Esophagus mucosa (tissue), 1 donor: Measurements from ENCODE around the gene ATXN1. TPM values are rescaled to one million over a fixed set of nuclear protein-coding genes. Genes with fewer than 3 reads are reported as not detected.

Experiments
- ATAC-seq: fragments of 200-7000 bp; cut with Tn5 transposase; one replicate; pipeline ENCODE4 v1.9.1; 2020
- total RNA-seq: library from RNA; stranded (reverse); gene quantifications from one replicate; pipeline ENCODE4 v1.2.4, GENCODE V29; 2023
- donor health status: DM: yes; HTN: yes; CAD: no.

Gene ATXN1
- total RNA-seq, 1 donor from 2014 or later, result 29.3 TPM

- ATAC-seq, result no peak
These were observed 269.5 kb downstream of the ATXN1 start for GRCh38 chr6:16491666-16492313.

- ATAC-seq, result no peak
These were observed 270.6 kb downstream of the ATXN1 start for GRCh38 chr6:16490616-16491015.

GRCh38 chr6:16488813-16489212, 272.4 kb downstream of the ATXN1 start:
- no peak for ATAC-seq

- ATAC-seq, result peak; percentile 68
These were observed 273.1 kb downstream of the ATXN1 start for GRCh38 chr6:16487996-16488674.

- ATAC-seq, result no peak
These were observed 274.6 kb downstream of the ATXN1 start for GRCh38 chr6:16486661-16487060.

GRCh38 chr6:16483315-16483875, 277.9 kb downstream of the ATXN1 start:
- no peak for ATAC-seq

GRCh38 chr6:16482702-16483314, 278.5 kb downstream of the ATXN1 start:
- ATAC-seq, result no peak

GRCh38 chr6:16481697-16482399, 279.4 kb downstream of the ATXN1 start:
- ATAC-seq, result no peak

- peak; percentile 91 for ATAC-seq
These were observed 280.3 kb downstream of the ATXN1 start for GRCh38 chr6:16480763-16481560.

- peak; percentile 23 for ATAC-seq
These were observed 283.7 kb downstream of the ATXN1 start for GRCh38 chr6:16477367-16478149.

- no peak for ATAC-seq
These were observed 284.4 kb downstream of the ATXN1 start for GRCh38 chr6:16476861-16477260.

- ATAC-seq, result no peak
These were observed 285.8 kb downstream of the ATXN1 start for GRCh38 chr6:16475494-16475781.

- no peak for ATAC-seq
These were observed 286.3 kb downstream of the ATXN1 start for GRCh38 chr6:16474772-16475493.

GRCh38 chr6:16473908-16474771, 287.1 kb downstream of the ATXN1 start:
- no peak for ATAC-seq

- no peak for ATAC-seq
These were observed 287.9 kb downstream of the ATXN1 start for GRCh38 chr6:16473184-16473907.

- peak; percentile 61 for ATAC-seq
These were observed 288.8 kb downstream of the ATXN1 start for GRCh38 chr6:16472349-16473069.

- no peak for ATAC-seq
These were observed 289.4 kb downstream of the ATXN1 start for GRCh38 chr6:16471910-16472297.

GRCh38 chr6:16471222-16471909, 289.9 kb downstream of the ATXN1 start:
- no peak for ATAC-seq
